HEK293 (cell line): ENCODE data around the gene LEF1.

Experiments used
- CTCF ChIA-PET: fragments of 350-600 bp; formaldehyde crosslinking; extraction: SDS; loops from one replicate; lab custom pipeline; 2021; ENCODE audit warnings: antibody characterized with exemption; lab: Yijun Ruan, JAX
- POLR2A ChIA-PET: fragments of 300-600 bp; formaldehyde crosslinking; extraction: SDS; loops from one replicate; lab custom pipeline; 2020; ENCODE audit warnings: antibody characterized with exemption, inconsistent platforms; lab: Yijun Ruan, JAX
- H3K27ac ChIP-seq: fragments of 200-500 bp; sonication (Bioruptor generic); 2 replicates; pipeline ENCODE4 v1.5.1; 2014; ENCODE audit warnings: low read depth, low read length, control low read depth, inconsistent platforms; ENCODE audit errors: extremely low read depth
- H3K36me3 ChIP-seq, 2 experiments: fragments of 200-500 bp in 1 of 2; sonication (Bioruptor generic) in 1 of 2; 1 replicate in 1 of 2; 2 replicates in 1 of 2; pipeline ENCODE4 v1.5.1; 2014 to 2017; ENCODE audit warnings: inconsistent platforms in 2 of 2, low read length in 2 of 2; ENCODE audit not compliant: control insufficient read depth in 2 of 2, insufficient read depth in 1 of 2
- H3K4me1 ChIP-seq: fragments of 200-500 bp; sonication (Bioruptor generic); 2 replicates; pipeline ENCODE4 v1.5.1; 2014; ENCODE audit warnings: mild to moderate bottlenecking, low read length, inconsistent platforms; ENCODE audit not compliant: control insufficient read depth, insufficient read depth
- H3K4me3 ChIP-seq: 2 replicates; pipeline ENCODE4 v1.5.1; 2011; ENCODE audit warnings: low read depth, mild to moderate bottlenecking, control low read depth, low read length, moderate library complexity
- H3K9me3 ChIP-seq: fragments of 200-500 bp; sonication (Bioruptor generic); 2 replicates; pipeline ENCODE4 v1.5.1; 2014; ENCODE audit warnings: low read depth, low read length, inconsistent platforms; ENCODE audit not compliant: control insufficient read depth, insufficient read depth
- EGR2 ChIP-seq: fragments of 450-650 bp; formaldehyde crosslinking; IDR thresholded peaks from 2 replicates; pipeline ENCODE4 v1.5.1; 2016; ENCODE audit warnings: low read depth, missing biosample characterization, missing genetic modification characterization
- HOXD13 ChIP-seq: sonication (generic); formaldehyde crosslinking; IDR thresholded peaks from 2 replicates; pipeline ENCODE4 v1.8.0; 2022; ENCODE audit warnings: missing genetic modification reagents, borderline replicate concordance
- KLF9 ChIP-seq: fragments of 450-650 bp; formaldehyde crosslinking; IDR thresholded peaks from 2 replicates; pipeline ENCODE4 v1.5.1; 2016; ENCODE audit warnings: missing biosample characterization, missing genetic modification characterization, low read depth
- OVOL3 ChIP-seq: fragments of 450-650 bp; formaldehyde crosslinking; IDR thresholded peaks from 2 replicates; pipeline ENCODE4 v1.5.1; 2016; ENCODE audit warnings: missing biosample characterization, missing genetic modification characterization
- SP3 ChIP-seq: fragments of 450-650 bp; formaldehyde crosslinking; IDR thresholded peaks from 2 replicates; pipeline ENCODE4 v1.5.1; 2016; ENCODE audit warnings: missing biosample characterization, missing genetic modification characterization
- ZBTB1 ChIP-seq: fragments of 450-650 bp; formaldehyde crosslinking; IDR thresholded peaks from 2 replicates; pipeline ENCODE4 v1.5.1; 2016; ENCODE audit warnings: missing biosample characterization, missing genetic modification characterization
- ZBTB17 ChIP-seq: fragments of 450-650 bp; formaldehyde crosslinking; IDR thresholded peaks from 2 replicates; pipeline ENCODE4 v1.5.1; 2016; ENCODE audit warnings: missing biosample characterization, missing genetic modification characterization
- ZNF114 ChIP-seq: fragments of 450-650 bp; formaldehyde crosslinking; IDR thresholded peaks from 2 replicates; pipeline ENCODE4 v1.5.0; 2017; ENCODE audit warnings: missing biosample characterization, missing genetic modification characterization
- ZNF202 ChIP-seq: fragments of 450-650 bp; formaldehyde crosslinking; IDR thresholded peaks from 2 replicates; pipeline ENCODE4 v1.5.1; 2016; ENCODE audit warnings: missing biosample characterization, missing genetic modification characterization, borderline replicate concordance
- ZNF404 ChIP-seq: fragments of 450-650 bp; formaldehyde crosslinking; IDR thresholded peaks from 2 replicates; pipeline ENCODE4 v1.5.1; 2017; ENCODE audit warnings: missing biosample characterization, missing genetic modification characterization
- ZNF423 ChIP-seq: fragments of 450-650 bp; formaldehyde crosslinking; IDR thresholded peaks from 2 replicates; pipeline ENCODE4 v1.5.1; 2016; ENCODE audit warnings: missing biosample characterization, missing genetic modification characterization
- ZNF48 ChIP-seq: fragments of 450-650 bp; formaldehyde crosslinking; IDR thresholded peaks from 2 replicates; pipeline ENCODE4 v1.5.1; 2016; ENCODE audit warnings: missing biosample characterization, missing genetic modification characterization
- ZNF510 ChIP-seq: fragments of 450-650 bp; formaldehyde crosslinking; IDR thresholded peaks from 2 replicates; pipeline ENCODE4 v1.5.1; 2018; ENCODE audit warnings: mild to moderate bottlenecking, missing genetic modification characterization, missing biosample characterization; ENCODE audit not compliant: insufficient replicate concordance
- ZNF560 ChIP-seq: fragments of 450-650 bp; formaldehyde crosslinking; IDR thresholded peaks from 2 replicates; pipeline ENCODE4 v1.5.1; 2017; ENCODE audit warnings: missing biosample characterization, missing genetic modification characterization, borderline replicate concordance
- ZNF610 ChIP-seq: fragments of 450-650 bp; formaldehyde crosslinking; IDR thresholded peaks from 2 replicates; pipeline ENCODE4 v1.5.1; 2016; ENCODE audit warnings: missing biosample characterization, missing genetic modification characterization, borderline replicate concordance
- ZSCAN23 ChIP-seq: fragments of 450-650 bp; formaldehyde crosslinking; IDR thresholded peaks from 2 replicates; pipeline ENCODE4 v1.5.1; 2016; ENCODE audit warnings: missing biosample characterization, missing genetic modification characterization
- ZSCAN30 ChIP-seq: fragments of 450-650 bp; IDR thresholded peaks from 2 replicates; pipeline ENCODE4 v1.5.1; 2018; ENCODE audit warnings: missing biosample characterization, mild to moderate bottlenecking, missing genetic modification characterization, moderate library complexity
- TF ChIP-seq, protein P1 (sequence below): fragments of 450-650 bp; formaldehyde crosslinking; optimal IDR thresholded peaks from 2 replicates; pipeline ENCODE3; 2016; ENCODE audit warnings: missing biosample characterization, mild to moderate bottlenecking, missing genetic modification characterization
- TF ChIP-seq, protein P2 (sequence below): fragments of 450-650 bp; formaldehyde crosslinking; IDR thresholded peaks from 2 replicates; pipeline ENCODE4 v1.5.1; 2017; ENCODE audit warnings: missing biosample characterization, mild to moderate bottlenecking, missing genetic modification characterization, moderate library complexity
- TF ChIP-seq, protein P3 (sequence below): fragments of 450-650 bp; formaldehyde crosslinking; IDR thresholded peaks from 2 replicates; pipeline ENCODE4 v1.5.1; 2016; ENCODE audit warnings: missing biosample characterization, missing genetic modification characterization, borderline replicate concordance

Gene LEF1

DNA sequence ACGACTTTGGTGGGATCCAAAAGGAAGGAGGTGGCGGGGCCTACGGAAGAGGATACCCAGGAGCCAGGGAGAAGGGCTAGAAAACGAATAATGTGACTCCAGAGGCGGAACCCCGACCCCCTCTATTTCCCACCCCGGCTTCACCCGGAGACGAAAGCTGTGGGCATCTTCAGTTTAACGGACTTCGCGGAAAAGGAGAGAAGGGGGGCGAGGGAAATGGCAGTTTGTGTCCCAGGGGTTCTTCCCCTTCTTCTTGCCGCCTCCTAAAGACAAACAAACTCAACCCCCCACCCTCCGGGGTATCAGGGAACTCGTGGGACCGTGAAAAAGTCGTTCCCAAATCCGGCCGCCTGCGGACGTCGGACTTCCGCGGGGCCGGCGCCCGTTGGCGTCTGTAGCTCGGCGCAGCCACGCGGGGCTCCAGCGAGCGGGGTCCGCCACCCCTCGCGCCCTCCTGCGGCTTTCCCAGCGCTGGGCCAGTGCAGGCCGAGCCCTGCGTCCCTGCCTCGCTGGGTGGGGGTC lies 3.6 kb upstream of the LEF1 start:
- TF ChIP-seq OVOL3 = no peak
- TF ChIP-seq ZBTB1 (tag by site-specific recombination) = no peak
- TF ChIP-seq ZNF404 (tag by site-specific recombination) = no peak
- TF ChIP-seq ZNF560 = no peak
- TF ChIP-seq EGR2 (tag by site-specific recombination) = no peak
- no peak for TF ChIP-seq SP3 (tag by site-specific recombination)
- TF ChIP-seq, protein P1, sequence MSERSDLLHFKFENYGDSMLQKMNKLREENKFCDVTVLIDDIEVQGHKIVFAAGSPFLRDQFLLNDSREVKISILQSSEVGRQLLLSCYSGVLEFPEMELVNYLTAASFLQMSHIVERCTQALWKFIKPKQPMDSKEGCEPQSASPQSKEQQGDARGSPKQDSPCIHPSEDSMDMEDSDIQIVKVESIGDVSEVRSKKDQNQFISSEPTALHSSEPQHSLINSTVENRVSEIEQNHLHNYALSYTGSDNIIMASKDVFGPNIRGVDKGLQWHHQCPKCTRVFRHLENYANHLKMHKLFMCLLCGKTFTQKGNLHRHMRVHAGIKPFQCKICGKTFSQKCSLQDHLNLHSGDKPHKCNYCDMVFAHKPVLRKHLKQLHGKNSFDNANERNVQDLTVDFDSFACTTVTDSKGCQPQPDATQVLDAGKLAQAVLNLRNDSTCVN = no peak
- no peak for TF ChIP-seq HOXD13 (CRISPR knock-in tag)
- TF ChIP-seq, protein P2, sequence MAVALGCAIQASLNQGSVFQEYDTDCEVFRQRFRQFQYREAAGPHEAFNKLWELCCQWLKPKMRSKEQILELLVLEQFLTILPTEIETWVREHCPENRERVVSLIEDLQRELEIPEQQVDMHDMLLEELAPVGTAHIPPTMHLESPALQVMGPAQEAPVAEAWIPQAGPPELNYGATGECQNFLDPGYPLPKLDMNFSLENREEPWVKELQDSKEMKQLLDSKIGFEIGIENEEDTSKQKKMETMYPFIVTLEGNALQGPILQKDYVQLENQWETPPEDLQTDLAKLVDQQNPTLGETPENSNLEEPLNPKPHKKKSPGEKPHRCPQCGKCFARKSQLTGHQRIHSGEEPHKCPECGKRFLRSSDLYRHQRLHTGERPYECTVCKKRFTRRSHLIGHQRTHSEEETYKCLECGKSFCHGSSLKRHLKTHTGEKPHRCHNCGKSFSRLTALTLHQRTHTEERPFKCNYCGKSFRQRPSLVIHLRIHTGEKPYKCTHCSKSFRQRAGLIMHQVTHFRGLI (tag by site-specific recombination) = no peak
- no peak for TF ChIP-seq ZNF423 (tag by site-specific recombination)
- TF ChIP-seq ZNF114 (tag by site-specific recombination) = no peak
- TF ChIP-seq ZNF610 (tag by site-specific recombination) = no peak
- TF ChIP-seq ZNF510 (tag by site-specific recombination) = no peak
- no peak for TF ChIP-seq ZBTB17 (tag by site-specific recombination)
- TF ChIP-seq, protein P3, sequence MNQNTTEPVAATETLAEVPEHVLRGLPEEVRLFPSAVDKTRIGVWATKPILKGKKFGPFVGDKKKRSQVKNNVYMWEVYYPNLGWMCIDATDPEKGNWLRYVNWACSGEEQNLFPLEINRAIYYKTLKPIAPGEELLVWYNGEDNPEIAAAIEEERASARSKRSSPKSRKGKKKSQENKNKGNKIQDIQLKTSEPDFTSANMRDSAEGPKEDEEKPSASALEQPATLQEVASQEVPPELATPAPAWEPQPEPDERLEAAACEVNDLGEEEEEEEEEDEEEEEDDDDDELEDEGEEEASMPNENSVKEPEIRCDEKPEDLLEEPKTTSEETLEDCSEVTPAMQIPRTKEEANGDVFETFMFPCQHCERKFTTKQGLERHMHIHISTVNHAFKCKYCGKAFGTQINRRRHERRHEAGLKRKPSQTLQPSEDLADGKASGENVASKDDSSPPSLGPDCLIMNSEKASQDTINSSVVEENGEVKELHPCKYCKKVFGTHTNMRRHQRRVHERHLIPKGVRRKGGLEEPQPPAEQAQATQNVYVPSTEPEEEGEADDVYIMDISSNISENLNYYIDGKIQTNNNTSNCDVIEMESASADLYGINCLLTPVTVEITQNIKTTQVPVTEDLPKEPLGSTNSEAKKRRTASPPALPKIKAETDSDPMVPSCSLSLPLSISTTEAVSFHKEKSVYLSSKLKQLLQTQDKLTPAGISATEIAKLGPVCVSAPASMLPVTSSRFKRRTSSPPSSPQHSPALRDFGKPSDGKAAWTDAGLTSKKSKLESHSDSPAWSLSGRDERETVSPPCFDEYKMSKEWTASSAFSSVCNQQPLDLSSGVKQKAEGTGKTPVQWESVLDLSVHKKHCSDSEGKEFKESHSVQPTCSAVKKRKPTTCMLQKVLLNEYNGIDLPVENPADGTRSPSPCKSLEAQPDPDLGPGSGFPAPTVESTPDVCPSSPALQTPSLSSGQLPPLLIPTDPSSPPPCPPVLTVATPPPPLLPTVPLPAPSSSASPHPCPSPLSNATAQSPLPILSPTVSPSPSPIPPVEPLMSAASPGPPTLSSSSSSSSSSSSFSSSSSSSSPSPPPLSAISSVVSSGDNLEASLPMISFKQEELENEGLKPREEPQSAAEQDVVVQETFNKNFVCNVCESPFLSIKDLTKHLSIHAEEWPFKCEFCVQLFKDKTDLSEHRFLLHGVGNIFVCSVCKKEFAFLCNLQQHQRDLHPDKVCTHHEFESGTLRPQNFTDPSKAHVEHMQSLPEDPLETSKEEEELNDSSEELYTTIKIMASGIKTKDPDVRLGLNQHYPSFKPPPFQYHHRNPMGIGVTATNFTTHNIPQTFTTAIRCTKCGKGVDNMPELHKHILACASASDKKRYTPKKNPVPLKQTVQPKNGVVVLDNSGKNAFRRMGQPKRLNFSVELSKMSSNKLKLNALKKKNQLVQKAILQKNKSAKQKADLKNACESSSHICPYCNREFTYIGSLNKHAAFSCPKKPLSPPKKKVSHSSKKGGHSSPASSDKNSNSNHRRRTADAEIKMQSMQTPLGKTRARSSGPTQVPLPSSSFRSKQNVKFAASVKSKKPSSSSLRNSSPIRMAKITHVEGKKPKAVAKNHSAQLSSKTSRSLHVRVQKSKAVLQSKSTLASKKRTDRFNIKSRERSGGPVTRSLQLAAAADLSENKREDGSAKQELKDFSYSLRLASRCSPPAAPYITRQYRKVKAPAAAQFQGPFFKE = no peak
- no peak for TF ChIP-seq KLF9 (tag by site-specific recombination)
- TF ChIP-seq ZSCAN23 (tag by site-specific recombination) = no peak
- TF ChIP-seq ZNF48 (tag by site-specific recombination) = no peak
- TF ChIP-seq ZNF202 = no peak
- no peak for TF ChIP-seq ZSCAN30 (tag by site-specific recombination)
- ChIA-PET CTCF (interaction anchor here (0.6 kb wide), 1 partner anchor 194 kb away, joined by 3 read pairs; no protein-coding TSS in a partner anchor), POLR2A (no interaction called here)
- no peaks in the 10 kb centered on the region for H3K9me3 ChIP-seq
- no peaks in the 10 kb centered on the region for H3K36me3 ChIP-seq
- H3K4me1 ChIP-seq = peaks cover 3% of the 10 kb centered on the region
- H3K27ac ChIP-seq = peak overlapping the region; percentile 21; the same call in 1 of the 2 replicates
- no peak overlapping the region for H3K4me3 ChIP-seq
